Ramos (cell line): ENCODE data around the gene PDE6C.

Experiments used
- in situ Hi-C: fragments of 300-500 bp; cut with MboI; formaldehyde crosslinking; loops from one replicate; pipeline ENCODE4 v1.14.3; 2022; ENCODE audit warnings: low sequenced_read_pairs; ENCODE audit not compliant: unreplicated experiment

Gene PDE6C

GRCh38 chr10:93612311-93612710 is at the start of gene PDE6C:
PDE6C (plus strand) TSS chr10:93612537; CDS start chr10:93612726, 189 bp downstream.
- in situ Hi-C loops = no loop called here

DNA sequence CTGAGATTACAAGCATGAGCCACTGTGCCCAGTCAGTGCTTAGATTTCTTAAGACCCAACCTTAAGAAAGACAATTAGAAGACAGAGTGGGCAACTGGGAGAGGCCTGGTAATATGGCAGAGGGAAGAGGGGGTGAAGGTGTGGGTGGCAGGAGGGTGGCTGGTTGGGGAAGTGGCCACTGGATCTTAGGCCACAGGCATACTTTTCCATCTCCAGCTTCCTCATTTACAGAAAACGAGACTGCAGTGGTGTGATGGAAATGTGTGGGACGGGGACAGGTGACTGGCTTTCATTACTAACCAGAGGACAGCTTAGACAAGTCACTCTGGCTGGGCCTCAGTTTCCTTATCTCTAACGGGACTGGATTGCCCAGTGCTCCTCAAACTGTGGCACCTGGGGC is 46.9 kb upstream of the PDE6C start:
- in situ Hi-C loops = loop anchor here (25.0 kb wide), 1 partner anchor 247 kb away; no protein-coding TSS in a partner anchor

DNA sequence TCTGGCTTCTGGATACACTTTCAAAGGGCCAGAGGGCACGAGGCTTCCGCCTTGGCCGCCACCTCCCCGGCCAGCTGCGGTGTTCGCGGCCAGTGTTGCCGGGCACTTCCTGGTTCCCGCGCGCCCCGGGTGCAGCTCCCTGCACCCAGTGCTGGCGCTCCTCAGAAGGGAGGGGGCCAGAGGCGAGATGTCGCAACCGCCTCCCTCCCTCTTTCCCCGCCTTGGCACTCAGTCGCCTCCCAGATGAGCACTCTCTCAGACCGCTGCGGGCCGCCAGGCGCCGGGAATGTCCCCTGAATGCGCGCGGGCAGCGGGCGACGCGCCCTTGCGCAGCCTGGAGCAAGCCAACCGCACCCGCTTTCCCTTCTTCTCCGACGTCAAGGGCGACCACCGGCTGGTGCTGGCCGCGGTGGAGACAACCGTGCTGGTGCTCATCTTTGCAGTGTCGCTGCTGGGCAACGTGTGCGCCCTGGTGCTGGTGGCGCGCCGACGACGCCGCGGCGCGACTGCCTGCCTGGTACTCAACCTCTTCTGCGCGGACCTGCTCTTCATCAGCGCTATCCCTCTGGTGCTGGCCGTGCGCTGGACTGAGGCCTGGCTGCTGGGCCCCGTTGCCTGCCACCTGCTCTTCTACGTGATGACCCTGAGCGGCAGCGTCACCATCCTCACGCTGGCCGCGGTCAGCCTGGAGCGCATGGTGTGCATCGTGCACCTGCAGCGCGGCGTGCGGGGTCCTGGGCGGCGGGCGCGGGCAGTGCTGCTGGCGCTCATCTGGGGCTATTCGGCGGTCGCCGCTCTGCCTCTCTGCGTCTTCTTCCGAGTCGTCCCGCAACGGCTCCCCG is 45.7 kb upstream of the PDE6C start, which contains the start of gene FFAR4:
TSS of gene FFAR4 (plus strand) at position 231 of the 842 bp plus-strand sequence. CDS start at position 287, 56 bp downstream.
- in situ Hi-C loops = loop anchor here (25.0 kb wide), 1 partner anchor 246 kb away; no protein-coding TSS in a partner anchor

GRCh38 chr10:93567277-93568104 is 44.8 kb upstream of the PDE6C start:
- in situ Hi-C loops = loop anchor here (25.0 kb wide), 1 partner anchor 245 kb away; no protein-coding TSS in a partner anchor

DNA sequence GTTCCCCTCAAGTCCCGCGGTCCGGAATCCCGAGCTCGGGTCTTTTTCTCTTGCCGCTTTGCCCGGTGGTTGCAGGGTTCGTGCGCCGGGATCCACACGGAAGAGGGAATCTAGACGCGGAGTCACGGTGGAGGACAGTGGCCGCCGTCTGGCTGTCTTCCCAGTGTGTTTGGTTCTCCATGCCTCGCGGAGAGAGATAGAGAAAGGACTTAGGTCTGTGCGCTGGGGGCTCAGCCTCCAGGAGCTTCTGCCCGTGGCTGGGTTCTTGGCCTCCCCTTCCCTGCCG is 44.3 kb upstream of the PDE6C start:
- in situ Hi-C loops = loop anchor here (25.0 kb wide), 1 partner anchor 244 kb away; no protein-coding TSS in a partner anchor

GRCh38 chr10:93570383-93570782 is 42.0 kb upstream of the PDE6C start:
- in situ Hi-C loops = loop anchor here (25.0 kb wide), 1 partner anchor 242 kb away; no protein-coding TSS in a partner anchor

- in situ Hi-C loops = loop anchor here (25.0 kb wide), 1 partner anchor 240 kb away; no protein-coding TSS in a partner anchor
Measured at GRCh38 chr10:93572606-93573005, 39.7 kb upstream of the PDE6C start.

DNA sequence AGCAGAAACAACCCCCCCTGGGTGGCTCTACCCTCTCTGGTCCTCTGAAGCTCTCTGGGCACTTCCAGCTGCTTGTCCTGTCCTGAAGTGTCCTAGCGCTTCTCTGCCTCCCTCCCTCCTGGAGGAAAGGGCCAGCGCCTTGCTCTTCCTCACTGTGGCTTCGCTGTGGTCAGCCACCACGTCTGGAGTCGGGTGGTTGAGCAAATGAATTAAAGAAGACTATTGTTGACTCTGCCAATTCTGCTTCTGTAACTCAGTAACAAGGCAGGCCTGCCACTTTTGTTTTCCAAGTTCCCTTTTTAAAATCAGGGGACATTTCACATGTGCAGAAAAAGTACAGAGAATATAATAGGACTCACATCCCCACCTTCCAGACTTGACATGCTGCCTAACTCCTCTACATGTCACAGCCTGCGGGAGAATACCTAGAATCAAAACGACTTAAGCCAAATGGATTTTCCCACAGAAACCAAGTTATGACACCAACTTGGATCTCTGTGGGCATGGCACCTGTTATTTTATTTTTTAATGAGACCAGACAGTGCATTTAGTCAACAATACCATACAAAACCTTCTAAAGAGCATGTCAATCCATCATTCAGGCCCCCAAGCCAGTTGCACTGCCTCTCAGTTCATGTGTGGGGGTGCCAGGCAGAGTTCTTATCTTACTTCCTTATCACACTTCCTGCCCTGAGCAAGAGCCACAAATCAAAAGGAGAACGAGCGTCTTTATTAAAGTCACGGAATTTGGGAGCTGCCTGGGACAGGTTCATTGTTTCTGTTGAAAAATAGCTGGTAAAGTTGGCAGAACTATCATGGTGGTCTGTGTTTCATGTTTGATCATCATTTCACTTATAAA is 39.1 kb upstream of the PDE6C start:
- in situ Hi-C loops = loop anchor here (25.0 kb wide), 1 partner anchor 239 kb away; no protein-coding TSS in a partner anchor

GRCh38 chr10:93573924-93574323 is 38.4 kb upstream of the PDE6C start:
- in situ Hi-C loops = loop anchor here (25.0 kb wide), 1 partner anchor 238 kb away; no protein-coding TSS in a partner anchor

GRCh38 chr10:93576888-93577287 is 35.4 kb upstream of the PDE6C start:
- in situ Hi-C loops = no loop called here

DNA sequence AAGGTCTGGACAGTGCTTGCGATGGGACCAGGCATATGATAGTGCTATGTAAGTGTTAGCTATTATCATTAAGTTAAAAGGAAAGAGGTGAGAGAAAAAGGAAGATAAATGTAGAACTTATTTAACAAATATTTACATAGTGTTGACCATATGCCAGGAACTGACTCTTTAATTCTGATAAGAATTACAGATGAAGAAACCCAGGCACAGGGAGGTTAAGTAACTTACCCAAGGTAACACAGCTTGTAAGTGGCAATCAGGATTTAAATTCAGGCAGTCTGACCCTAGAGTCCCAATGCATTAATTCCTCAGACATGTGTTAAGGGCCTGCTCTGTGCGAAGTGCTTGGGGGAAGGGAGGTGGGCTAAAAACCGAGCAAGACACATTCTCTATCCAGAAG is 34.8 kb upstream of the PDE6C start:
- in situ Hi-C loops = no loop called here

GRCh38 chr10:93579089-93579488 is 33.2 kb upstream of the PDE6C start:
- in situ Hi-C loops = no loop called here

DNA sequence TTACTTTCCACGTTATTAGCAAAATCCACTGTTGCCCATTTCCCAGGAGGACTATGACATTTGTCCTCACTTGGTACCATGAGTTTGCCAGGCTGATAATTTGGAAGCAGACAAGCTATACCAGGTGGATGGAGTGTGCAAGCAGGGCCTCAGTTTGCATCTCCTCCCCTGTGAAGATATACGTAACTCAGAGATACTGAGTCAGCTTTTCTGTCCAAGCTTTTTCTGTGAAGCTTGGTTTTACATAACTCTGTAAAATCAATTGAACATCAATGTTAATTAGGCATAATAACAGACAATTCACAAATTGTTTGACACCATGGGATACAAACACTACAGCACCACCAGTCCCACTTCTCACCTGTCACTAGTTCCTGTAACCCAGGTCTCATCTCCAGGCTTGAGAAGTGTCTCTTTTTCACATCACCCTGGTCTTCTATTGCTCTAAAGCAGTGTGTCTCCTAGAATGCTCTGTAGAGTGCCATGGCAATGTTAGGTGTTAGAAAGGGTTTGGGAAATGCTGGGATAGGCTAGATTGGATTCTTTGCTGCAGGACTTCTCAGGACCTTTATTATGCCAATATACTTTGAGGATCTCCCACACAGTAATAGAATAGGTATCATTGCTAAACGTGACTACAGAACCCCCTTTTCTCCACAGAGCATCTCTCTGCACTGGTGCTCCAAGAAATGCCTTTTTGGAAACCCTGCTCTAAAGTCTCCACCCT is 32.2 kb upstream of the PDE6C start:
- in situ Hi-C loops = no loop called here

DNA sequence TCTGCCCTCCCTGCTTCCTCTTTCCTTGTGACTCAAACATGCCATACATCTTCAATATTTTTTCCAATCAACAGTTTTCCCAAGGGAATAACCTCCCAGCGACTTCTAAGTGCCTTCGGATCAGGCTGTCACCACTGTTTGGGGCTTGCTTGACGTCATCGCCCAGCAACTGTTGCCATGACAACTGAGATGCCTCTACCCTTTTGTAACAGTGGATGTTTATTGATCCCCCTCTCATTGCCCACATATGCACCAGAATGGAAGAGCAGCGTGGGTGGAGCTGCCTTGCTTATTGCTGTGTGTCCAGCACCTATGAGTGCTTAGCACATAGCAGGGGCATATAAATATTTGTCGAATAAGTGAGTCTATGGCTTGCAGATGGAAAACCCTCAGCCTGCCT is 31.5 kb upstream of the PDE6C start:
- in situ Hi-C loops = no loop called here

DNA sequence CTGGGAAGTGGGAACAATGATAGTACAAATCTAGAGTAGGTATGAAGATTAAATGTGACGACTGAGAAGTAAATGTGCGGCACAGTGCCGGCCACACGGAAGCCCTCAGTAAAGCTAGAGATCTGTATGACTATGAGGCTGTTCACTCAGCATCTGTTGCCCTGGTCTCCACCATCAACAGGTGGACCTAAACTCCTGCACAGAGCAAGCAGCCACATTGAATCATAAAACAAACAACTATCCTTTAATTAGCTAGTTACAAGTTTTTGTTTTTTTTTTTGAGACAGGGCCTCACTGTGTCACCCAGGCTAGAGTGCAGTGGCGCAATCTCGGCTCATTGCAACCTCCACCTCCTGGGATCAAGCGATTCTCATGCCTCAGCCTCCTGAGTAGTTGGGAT is 27.9 kb upstream of the PDE6C start:
- in situ Hi-C loops = no loop called here

DNA sequence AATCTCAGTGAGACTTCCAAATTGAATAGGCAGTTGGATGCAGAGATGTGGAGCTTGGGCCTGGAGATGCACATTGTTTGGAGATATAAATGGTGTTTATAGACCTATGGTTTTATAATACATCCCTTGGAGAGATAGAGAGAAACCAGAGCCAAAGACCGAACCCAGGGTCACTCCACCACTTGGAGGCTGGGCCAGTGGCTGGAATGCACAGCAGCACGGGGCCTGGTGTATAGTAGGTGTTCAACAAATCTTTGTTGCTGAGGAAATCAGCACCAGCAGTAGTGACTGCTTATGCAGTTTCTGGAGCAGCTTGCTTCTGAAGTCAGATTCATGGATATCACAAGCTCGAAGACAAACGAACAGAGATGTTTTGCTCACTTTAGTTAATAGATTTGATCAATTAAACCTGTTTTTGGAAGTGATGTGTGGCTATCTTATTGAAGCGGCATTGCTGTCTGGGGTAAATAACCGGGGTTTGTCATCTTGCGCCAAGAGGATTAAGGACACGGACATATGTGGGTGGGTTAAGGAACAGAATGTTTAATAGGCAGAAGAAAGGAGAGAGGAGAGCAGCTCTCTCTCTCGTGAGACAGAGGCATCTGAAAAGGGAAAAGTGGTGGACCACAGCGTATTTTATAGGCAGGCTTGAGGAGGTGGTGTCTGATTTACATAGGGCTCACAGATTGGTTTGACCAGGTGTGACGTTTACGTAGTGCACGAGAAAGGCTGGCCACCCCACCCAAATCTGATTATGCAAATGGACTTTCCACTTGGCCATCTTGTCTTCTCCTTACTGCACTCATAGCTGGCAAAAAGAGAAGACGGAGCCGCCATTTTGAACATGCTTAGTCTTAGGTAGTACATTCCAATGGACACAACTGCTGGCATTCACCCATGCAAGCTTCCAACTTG is 22.4 kb upstream of the PDE6C start:
- in situ Hi-C loops = no loop called here

GRCh38 chr10:93590638-93591037 is 21.7 kb upstream of the PDE6C start:
- in situ Hi-C loops = no loop called here

- in situ Hi-C loops = no loop called here
Measured at GRCh38 chr10:93591065-93591808, 21.1 kb upstream of the PDE6C start.
